GM21723 (cell line): ENCODE results near the gene HOXD13.

ENCODE experiments used
- ATAC-seq: cut with Tn5 transposase; IDR thresholded peaks from one replicate; pipeline ENCODE4 v1.9.1; 2021; ENCODE audit warnings: mild to moderate bottlenecking, moderate library complexity; ENCODE audit not compliant: unreplicated experiment

HOXD13 gene

GRCh38 chr2:176093145-176093897 lies 800 bp downstream of the HOXD13 start:
- ATAC-seq, result no peak

- ATAC-seq, result no peak
Measured at GRCh38 chr2:176093898-176094249, 1.4 kb downstream of the HOXD13 start.

DNA sequence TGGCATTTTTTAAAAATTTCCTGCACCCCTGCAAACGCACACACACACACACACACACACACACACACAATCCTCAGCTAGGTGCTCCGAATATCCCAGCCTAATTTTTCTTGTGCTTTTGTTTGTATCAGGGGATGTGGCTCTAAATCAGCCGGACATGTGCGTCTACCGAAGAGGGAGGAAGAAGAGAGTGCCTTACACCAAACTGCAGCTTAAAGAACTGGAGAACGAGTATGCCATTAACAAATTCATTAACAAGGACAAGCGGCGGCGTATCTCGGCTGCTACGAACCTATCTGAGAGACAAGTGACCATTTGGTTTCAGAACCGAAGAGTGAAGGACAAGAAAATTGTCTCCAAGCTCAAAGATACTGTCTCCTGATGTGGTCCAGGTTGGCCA lies 1.8 kb downstream of the HOXD13 start:
- no peak for ATAC-seq

DNA sequence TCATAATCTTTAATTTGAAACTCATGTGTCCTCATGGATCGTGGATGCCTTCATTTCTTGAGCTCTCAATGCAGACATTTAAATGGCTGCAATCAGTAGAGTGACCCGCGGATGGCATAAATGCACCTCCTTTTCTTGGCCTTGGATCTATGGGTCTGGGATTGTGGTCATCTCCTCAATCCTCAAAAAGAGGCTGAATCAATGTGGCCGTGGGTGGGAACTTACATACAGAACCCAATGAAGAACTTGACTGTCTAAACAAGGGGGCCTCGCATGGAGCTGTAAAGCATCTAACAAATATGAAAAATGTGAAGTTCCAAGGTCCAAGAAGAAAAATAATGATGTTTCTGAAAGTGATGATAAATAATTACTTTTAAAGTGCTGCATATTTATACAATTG lies 2.9 kb downstream of the HOXD13 start:
- ATAC-seq, result no peak

- ATAC-seq, result no peak
Measured at GRCh38 chr2:176096243-176096985, 3.9 kb downstream of the HOXD13 start.

DNA sequence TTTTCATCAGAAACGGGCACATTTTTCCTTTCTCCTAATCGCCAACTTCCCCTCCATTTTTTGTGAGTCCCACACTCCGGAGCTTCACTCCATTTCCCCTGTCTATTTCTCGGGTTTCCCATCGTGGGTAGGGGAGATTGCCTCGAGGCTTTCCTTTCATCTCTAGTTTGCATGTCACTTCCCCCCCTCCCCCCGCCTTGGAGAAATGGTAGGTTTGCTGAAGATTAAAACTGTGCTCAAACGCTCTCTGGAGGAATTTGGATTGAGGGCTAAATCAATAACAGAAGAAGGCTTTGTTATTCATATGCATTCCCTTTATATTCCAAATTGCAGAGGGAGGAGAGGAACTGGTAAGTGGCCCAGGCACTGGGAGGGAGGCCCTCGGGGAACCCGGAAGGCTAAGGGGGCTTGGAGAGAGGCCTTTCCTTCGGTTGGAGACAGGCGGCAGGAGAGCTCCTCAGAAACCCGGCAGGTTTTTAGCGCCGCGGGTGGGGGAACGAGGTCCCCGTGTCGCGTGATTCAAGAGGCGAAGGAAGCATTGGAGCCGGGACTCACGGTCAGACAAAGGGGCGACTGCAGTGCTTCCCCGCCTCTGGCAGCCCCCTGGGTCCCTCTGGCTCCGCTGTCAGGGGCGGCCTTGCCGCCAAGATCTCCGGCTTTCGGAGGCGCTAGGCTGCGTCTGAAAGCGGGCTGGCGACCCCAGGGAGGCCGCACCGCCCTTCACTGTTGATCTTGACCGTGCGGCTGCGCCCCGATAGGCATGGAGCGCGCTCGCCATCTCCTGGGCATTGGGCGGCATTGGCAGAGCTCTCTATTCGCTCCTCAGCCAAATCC lies 4.7 kb downstream of the HOXD13 start:
- ATAC-seq, result peak; percentile 89

GRCh38 chr2:176097820-176098365 lies 5.4 kb downstream of the HOXD13 start:
- no peak for ATAC-seq

GRCh38 chr2:176098366-176099158 lies 6.0 kb downstream of the HOXD13 start:
- no peak for ATAC-seq

- ATAC-seq, result no peak
Measured at GRCh38 chr2:176099159-176099727, 6.7 kb downstream of the HOXD13 start.

DNA sequence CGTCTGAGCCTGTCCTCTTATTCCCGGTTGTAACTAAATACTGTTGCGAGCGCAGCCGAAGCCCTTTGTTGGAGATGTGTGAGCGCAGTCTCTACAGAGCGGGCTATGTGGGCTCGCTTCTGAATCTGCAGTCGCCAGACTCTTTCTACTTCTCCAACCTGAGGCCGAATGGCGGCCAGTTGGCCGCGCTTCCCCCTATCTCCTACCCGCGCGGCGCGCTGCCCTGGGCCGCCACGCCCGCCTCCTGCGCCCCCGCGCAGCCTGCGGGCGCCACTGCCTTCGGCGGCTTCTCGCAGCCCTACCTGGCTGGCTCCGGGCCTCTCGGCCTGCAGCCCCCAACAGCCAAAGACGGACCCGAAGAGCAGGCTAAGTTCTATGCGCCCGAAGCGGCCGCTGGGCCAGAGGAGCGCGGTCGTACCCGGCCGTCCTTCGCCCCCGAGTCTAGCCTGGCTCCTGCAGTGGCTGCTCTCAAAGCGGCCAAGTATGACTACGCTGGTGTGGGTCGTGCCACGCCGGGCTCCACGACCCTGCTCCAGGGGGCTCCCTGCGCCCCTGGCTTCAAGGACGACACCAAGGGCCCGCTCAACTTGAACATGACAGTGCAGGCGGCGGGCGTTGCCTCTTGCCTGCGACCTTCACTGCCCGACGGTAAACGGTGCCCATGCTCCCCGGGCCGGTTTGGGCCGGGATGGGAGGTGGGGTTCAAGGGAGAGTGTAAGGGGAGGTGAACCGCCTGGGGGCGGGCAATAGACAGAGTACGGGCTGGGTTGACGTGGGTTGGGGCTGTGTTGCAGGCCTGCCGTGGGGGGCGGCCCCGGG lies 7.4 kb downstream of the HOXD13 start, which contains the start of gene HOXD12:
HOXD12 (plus strand) TSS at position 68 of the 819 bp plus-strand sequence; CDS start at position 75, 7 bp downstream.
- no peak for ATAC-seq

- ATAC-seq, result no peak
Measured at GRCh38 chr2:176100547-176101140, 8.1 kb downstream of the HOXD13 start.

DNA sequence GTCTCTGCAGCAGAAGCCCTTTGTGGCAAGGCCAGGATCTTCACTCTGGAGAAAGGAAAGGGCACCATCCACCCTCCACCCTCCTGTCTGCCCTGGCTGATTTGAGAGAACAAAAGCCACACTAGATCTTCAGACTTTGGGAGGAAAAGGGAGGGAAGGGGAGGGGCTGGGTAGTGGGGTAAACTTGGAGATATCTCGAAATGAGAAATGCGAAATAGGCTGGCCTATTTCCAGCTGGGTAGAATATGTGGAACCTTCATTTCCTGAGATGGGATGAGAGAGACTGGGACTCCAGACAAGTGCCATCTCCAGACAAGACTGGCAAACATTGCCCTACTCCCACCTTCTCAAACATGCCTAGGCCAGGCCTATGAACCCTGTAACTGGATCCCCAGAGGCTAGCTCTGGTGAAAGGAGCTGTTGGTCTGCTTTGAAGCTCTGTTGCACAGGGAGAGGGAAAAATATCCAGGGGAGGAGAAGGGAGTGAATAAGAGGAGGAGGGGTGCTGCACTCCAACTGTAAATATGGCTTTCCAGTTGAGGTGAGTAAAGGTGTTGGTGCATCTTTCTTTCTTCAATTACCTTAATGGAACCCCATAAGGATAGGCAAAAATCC lies 8.8 kb downstream of the HOXD13 start:
- ATAC-seq, result no peak

- ATAC-seq, result no peak
Measured at GRCh38 chr2:176101842-176102241, 9.3 kb downstream of the HOXD13 start.

- ATAC-seq, result no peak
Measured at GRCh38 chr2:176102309-176102866, 9.9 kb downstream of the HOXD13 start.

GRCh38 chr2:176103194-176103593 lies 10.7 kb downstream of the HOXD13 start:
- ATAC-seq, result no peak

DNA sequence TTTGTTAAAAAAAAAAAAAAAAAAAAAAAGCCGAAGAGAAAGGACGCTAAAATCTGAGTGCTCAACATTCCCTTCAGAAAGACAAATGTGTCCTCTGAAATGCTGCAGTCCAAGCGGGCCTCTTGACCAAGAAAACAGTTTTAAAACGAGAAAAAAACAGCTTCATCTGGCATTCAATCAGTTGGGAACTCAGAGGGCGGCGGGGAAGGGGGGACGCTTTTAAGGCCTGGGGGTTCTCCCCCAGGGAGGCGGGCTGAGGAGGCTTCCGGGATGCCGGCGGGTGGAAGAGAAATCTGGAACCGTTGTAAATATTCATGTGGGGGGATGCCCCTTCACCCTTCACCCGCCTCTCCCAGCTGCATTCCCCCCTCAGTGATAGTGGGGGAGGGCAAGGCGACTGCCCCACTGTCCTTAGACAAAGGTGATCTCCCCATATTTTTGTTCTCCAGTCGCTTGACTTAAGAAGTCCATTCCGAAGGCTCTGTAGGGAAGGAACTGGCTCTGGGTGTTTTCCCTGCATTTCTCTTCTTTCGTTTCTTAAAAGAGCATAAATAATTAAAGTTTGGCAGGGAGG lies 11.3 kb downstream of the HOXD13 start:
- no peak for ATAC-seq

GRCh38 chr2:176104316-176105077 lies 12.0 kb downstream of the HOXD13 start:
- no peak for ATAC-seq
